Measurements from ENCODE around the gene TBC1D22A.

Gene TBC1D22A

DNA sequence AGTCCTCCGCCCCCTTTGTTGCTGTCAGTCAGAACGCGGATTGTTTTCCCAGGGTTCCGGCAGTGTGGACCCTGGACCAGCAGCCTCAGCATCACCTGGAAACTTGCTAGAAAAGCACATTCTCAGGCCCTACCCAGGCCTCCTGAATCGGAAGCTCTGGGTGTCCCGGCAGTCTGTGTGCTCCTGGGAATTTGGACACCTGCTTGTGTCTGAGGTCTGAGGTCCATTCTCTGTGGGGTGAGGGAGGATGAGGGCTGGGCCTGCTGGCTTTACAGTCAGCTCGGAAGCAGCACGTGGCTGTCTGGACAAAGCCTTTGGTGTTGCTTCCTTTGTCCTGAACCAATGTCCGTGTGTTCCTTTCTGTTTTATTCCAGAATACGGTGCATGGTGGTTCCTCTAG lies 299.7 kb downstream of the TBC1D22A start:
- no peak for TF ChIP-seq ZNF70 (CRISPR knock-in tag; IDR thresholded peaks at IDR 0.05)
- no peak for TF ChIP-seq ESRRG (CRISPR knock-in tag; IDR thresholded peaks at IDR 0.05)
- TF ChIP-seq, protein P1, sequence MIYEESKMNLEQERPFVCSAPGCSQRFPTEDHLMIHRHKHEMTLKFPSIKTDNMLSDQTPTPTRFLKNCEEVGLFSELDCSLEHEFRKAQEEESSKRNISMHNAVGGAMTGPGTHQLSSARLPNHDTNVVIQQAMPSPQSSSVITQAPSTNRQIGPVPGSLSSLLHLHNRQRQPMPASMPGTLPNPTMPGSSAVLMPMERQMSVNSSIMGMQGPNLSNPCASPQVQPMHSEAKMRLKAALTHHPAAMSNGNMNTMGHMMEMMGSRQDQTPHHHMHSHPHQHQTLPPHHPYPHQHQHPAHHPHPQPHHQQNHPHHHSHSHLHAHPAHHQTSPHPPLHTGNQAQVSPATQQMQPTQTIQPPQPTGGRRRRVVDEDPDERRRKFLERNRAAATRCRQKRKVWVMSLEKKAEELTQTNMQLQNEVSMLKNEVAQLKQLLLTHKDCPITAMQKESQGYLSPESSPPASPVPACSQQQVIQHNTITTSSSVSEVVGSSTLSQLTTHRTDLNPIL (CRISPR knock-in tag; IDR thresholded peaks at IDR 0.05; ENCODE audit: low read depth): no peak
- TF ChIP-seq, protein P2, sequence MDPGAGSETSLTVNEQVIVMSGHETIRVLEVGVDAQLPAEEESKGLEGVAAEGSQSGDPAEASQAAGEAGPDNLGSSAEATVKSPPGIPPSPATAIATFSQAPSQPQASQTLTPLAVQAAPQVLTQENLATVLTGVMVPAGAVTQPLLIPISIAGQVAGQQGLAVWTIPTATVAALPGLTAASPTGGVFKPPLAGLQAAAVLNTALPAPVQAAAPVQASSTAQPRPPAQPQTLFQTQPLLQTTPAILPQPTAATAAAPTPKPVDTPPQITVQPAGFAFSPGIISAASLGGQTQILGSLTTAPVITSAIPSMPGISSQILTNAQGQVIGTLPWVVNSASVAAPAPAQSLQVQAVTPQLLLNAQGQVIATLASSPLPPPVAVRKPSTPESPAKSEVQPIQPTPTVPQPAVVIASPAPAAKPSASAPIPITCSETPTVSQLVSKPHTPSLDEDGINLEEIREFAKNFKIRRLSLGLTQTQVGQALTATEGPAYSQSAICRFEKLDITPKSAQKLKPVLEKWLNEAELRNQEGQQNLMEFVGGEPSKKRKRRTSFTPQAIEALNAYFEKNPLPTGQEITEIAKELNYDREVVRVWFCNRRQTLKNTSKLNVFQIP (CRISPR knock-in tag; IDR thresholded peaks at IDR 0.05; ENCODE audit: borderline replicate concordance, low read depth): no peak
- TF ChIP-seq ISL1 (CRISPR knock-in tag; IDR thresholded peaks at IDR 0.05): no peak
- TF ChIP-seq BACH2 (CRISPR knock-in tag; IDR thresholded peaks at IDR 0.05; ENCODE audit: borderline replicate concordance): no peak
- no peak for TF ChIP-seq ARNTL (CRISPR knock-in tag; IDR thresholded peaks at IDR 0.05; ENCODE audit: borderline replicate concordance, low read depth)
- no peak for TF ChIP-seq ZNF565 (CRISPR knock-in tag; conservative IDR thresholded peaks at IDR 0.05; ENCODE audit: low read depth)
- TF ChIP-seq, protein P3, sequence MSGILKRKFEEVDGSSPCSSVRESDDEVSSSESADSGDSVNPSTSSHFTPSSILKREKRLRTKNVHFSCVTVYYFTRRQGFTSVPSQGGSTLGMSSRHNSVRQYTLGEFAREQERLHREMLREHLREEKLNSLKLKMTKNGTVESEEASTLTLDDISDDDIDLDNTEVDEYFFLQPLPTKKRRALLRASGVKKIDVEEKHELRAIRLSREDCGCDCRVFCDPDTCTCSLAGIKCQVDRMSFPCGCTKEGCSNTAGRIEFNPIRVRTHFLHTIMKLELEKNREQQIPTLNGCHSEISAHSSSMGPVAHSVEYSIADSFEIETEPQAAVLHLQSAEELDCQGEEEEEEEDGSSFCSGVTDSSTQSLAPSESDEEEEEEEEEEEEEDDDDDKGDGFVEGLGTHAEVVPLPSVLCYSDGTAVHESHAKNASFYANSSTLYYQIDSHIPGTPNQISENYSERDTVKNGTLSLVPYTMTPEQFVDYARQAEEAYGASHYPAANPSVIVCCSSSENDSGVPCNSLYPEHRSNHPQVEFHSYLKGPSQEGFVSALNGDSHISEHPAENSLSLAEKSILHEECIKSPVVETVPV (CRISPR knock-in tag; IDR thresholded peaks at IDR 0.05): no peak
- TF ChIP-seq ZFP30 (CRISPR knock-in tag; IDR thresholded peaks at IDR 0.05): no peak
- TF ChIP-seq TCF4 (CRISPR knock-in tag; IDR thresholded peaks at IDR 0.05; ENCODE audit: borderline replicate concordance): no peak
- no peak for TF ChIP-seq RARB (CRISPR knock-in tag; IDR thresholded peaks at IDR 0.05)
- no peak for TF ChIP-seq CSDC2 (CRISPR knock-in tag; IDR thresholded peaks at IDR 0.05)
- no peak for TF ChIP-seq GLIS3 (CRISPR knock-in tag; IDR thresholded peaks at IDR 0.05)
- TF ChIP-seq, protein P4, sequence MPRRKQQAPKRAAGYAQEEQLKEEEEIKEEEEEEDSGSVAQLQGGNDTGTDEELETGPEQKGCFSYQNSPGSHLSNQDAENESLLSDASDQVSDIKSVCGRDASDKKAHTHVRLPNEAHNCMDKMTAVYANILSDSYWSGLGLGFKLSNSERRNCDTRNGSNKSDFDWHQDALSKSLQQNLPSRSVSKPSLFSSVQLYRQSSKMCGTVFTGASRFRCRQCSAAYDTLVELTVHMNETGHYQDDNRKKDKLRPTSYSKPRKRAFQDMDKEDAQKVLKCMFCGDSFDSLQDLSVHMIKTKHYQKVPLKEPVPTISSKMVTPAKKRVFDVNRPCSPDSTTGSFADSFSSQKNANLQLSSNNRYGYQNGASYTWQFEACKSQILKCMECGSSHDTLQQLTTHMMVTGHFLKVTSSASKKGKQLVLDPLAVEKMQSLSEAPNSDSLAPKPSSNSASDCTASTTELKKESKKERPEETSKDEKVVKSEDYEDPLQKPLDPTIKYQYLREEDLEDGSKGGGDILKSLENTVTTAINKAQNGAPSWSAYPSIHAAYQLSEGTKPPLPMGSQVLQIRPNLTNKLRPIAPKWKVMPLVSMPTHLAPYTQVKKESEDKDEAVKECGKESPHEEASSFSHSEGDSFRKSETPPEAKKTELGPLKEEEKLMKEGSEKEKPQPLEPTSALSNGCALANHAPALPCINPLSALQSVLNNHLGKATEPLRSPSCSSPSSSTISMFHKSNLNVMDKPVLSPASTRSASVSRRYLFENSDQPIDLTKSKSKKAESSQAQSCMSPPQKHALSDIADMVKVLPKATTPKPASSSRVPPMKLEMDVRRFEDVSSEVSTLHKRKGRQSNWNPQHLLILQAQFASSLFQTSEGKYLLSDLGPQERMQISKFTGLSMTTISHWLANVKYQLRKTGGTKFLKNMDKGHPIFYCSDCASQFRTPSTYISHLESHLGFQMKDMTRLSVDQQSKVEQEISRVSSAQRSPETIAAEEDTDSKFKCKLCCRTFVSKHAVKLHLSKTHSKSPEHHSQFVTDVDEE (CRISPR knock-in tag; IDR thresholded peaks at IDR 0.05): no peak
- TF ChIP-seq ZC3H10 (CRISPR knock-in tag; IDR thresholded peaks at IDR 0.05): no peak
- no peak for TF ChIP-seq PPARA (CRISPR knock-in tag; IDR thresholded peaks at IDR 0.05; ENCODE audit: borderline replicate concordance)
- TF ChIP-seq, protein P5, sequence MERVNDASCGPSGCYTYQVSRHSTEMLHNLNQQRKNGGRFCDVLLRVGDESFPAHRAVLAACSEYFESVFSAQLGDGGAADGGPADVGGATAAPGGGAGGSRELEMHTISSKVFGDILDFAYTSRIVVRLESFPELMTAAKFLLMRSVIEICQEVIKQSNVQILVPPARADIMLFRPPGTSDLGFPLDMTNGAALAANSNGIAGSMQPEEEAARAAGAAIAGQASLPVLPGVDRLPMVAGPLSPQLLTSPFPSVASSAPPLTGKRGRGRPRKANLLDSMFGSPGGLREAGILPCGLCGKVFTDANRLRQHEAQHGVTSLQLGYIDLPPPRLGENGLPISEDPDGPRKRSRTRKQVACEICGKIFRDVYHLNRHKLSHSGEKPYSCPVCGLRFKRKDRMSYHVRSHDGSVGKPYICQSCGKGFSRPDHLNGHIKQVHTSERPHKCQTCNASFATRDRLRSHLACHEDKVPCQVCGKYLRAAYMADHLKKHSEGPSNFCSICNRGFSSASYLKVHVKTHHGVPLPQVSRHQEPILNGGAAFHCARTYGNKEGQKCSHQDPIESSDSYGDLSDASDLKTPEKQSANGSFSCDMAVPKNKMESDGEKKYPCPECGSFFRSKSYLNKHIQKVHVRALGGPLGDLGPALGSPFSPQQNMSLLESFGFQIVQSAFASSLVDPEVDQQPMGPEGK (CRISPR knock-in tag; IDR thresholded peaks at IDR 0.05; ENCODE audit: borderline replicate concordance): no peak
- no peak for TF ChIP-seq SNAI2 (CRISPR knock-in tag; IDR thresholded peaks at IDR 0.05)
- no peak for TF ChIP-seq ZFP3 (CRISPR knock-in tag; IDR thresholded peaks at IDR 0.05)
- no peak for ATAC-seq

DNA sequence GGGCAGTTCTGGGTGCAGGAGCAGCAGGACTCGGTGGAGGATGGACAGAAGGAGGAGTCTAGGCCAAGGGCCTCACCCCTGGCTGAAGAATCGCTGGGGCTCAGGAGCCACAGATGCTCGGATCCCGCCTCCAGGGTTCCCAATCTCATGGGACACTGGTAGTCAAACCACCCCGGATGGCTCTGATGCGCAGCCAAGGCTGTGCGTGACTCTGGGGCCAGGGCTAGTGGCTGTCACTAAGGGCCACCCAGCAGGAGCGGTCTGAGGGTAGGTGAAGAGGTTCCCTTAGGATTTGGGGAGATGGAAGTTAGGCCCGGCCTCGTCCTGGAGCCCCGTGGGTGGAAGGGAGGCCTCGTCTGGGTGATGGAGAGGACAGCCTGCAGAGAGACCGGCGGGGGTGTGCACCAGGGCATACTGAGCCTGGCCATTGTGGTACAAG lies 300.6 kb downstream of the TBC1D22A start:
- TF ChIP-seq ZNF8 (CRISPR knock-in tag; IDR thresholded peaks at IDR 0.05) (no peak), CSDC2 (CRISPR knock-in tag; IDR thresholded peaks at IDR 0.05) (no peak), SNAI2 (CRISPR knock-in tag; IDR thresholded peaks at IDR 0.05) (no peak), ZNF70 (CRISPR knock-in tag; IDR thresholded peaks at IDR 0.05) (no peak)
- TF ChIP-seq, protein P5 (CRISPR knock-in tag; IDR thresholded peaks at IDR 0.05; ENCODE audit: borderline replicate concordance): no peak
- no peak for ATAC-seq
